Skeletal muscle tissue (tissue), 4 donors: ENCODE data around the gene RBM28. TPM values are rescaled to one million over a fixed set of nuclear protein-coding genes. Genes with fewer than 3 reads are reported as not detected.
A peak's percentile ranks its signal among the peaks of the same experiment; 100 is the strongest.

Experiments used
- H3K27ac ChIP-seq: one replicate; pipeline ENCODE4 v1.7.0; 2013; ENCODE audit warnings: mild to moderate bottlenecking, low read depth, low read length, inconsistent platforms
- H3K27me3 ChIP-seq, 3 donors: one replicate each; pipeline ENCODE4 v1.7.0; 2013; ENCODE audit warnings: low read length in 3 of 3; ENCODE audit not compliant: control insufficient read depth in 3 of 3, insufficient read depth in 3 of 3
- H3K36me3 ChIP-seq, 3 donors: one replicate each; pipeline ENCODE4 v1.7.0; 2013; ENCODE audit warnings: low read length in 3 of 3; ENCODE audit not compliant: control insufficient read depth in 3 of 3, insufficient read depth in 3 of 3
- H3K4me1 ChIP-seq, 3 donors: one replicate each; pipeline ENCODE4 v1.7.0; 2013; ENCODE audit warnings: low read length in 3 of 3, mild to moderate bottlenecking in 3 of 3; ENCODE audit not compliant: control insufficient read depth in 3 of 3, insufficient read depth in 3 of 3
- H3K4me3 ChIP-seq, 3 donors: one replicate each; pipeline ENCODE4 v1.7.0; 2013; ENCODE audit warnings: low read length in 3 of 3
- H3K9ac ChIP-seq, 3 donors: one replicate each; pipeline ENCODE4 v1.7.0; 2013; ENCODE audit warnings: low read length in 3 of 3, mild to moderate bottlenecking in 3 of 3, moderate library complexity in 2 of 3, low read depth in 1 of 3
- H3K9me3 ChIP-seq, 3 donors: one replicate each; pipeline ENCODE4 v1.7.0; 2013; ENCODE audit warnings: low read length in 3 of 3; ENCODE audit not compliant: control insufficient read depth in 3 of 3
- total RNA-seq: library from RNA; depleted of rRNA; stranded (reverse); fragments of >200 nt; gene quantifications from one replicate; pipeline ENCODE4 v1.2.3, GENCODE V29; 2014
- donor health status: Osteomylitis.

The RBM28 gene
- total RNA-seq, 1 donor from 2014 or later = 7.3 TPM

DNA sequence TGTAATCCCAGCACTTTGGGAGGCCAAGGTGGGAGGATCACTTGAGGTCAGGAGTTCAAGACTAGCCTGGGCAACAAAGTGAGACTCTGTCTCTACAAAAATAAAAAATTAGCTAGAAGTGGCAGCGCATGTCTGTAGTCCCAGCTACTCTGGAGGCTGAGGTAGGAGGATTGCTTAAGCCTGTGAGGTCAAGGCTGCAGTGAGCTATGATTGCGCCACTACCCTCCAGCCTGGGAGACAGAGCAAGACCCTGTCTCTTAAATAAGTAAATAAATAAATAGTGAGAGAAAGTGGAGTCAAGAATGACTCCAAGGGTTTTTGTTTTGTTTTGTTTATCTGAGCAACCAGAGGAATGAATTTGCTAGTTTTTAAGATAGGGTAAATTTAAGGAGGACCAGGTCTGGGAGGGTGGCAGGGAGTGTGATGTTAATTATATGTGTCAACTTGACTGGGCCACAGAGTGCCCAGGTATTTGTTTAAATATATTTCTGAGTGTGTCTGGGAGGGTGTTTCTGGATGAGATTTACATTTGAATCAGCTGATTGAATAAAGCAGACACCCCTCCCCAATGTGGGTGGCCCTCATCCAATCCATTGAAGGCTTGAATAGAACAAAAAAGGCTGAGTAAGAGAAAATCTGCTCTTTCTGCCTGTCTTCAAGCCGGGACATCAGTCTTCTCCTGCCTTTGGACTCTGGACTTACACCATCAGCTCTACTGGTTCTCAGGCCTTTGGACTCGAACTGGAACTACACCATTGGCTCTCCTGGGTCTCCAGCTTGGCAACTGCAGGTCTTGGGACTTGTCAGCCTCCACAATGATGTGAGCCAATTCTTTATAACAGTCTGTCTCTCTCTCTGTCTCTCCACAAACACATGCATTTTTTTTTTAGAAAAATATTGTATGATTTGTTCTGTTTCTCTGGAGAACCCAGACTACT is 42.5 kb upstream of the RBM28 start:
- H3K36me3 ChIP-seq = no peaks in the 10 kb centered on the region
- H3K4me3 ChIP-seq = no peak overlapping the region
- H3K4me1 ChIP-seq = peaks cover 3 to 21% (median 12%) of the 10 kb centered on the region in 3 donors
- H3K9me3 ChIP-seq = no peaks in the 10 kb centered on the region
- no peak overlapping the region for H3K9ac ChIP-seq
- H3K27me3 ChIP-seq = no peaks in the 10 kb centered on the region
- no peak overlapping the region for H3K27ac ChIP-seq

- Histone ChIP-seq H3K9me3 (no peaks in the 10 kb centered on the region), H3K27ac (no peak overlapping the region), H3K9ac (no peak overlapping the region), H3K4me3 (no peak overlapping the region), H3K36me3 (no peaks in the 10 kb centered on the region), H3K4me1 (peaks cover 15 to 34% (median 20%) of the 10 kb centered on the region in 3 donors), H3K27me3 (no peaks in the 10 kb centered on the region)
Measured at GRCh38 chr7:128384726-128385125, 41.0 kb upstream of the RBM28 start.

DNA sequence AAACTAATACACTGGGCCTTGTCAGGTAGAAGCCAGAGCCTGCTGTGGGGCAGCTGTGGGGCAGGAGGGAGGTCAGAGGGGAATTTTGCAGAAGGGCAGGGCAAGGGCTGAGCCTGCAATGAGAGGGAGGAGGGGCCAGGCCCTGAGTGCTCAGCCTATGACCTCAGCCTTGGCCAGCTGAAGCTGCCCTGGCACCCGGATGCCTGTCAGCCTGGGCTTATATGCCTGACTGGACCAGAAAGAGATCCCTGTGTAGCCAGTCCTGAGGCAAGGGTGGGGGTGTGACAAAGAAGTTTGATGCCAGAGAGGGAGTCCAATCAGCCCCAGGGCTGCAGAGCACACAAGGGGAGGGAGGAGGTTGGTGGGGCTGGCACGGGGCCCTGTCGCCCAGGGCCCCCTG is 40.1 kb upstream of the RBM28 start:
- no peak overlapping the region for H3K9ac ChIP-seq
- H3K27ac ChIP-seq = no peak overlapping the region
- H3K4me3 ChIP-seq = no peak overlapping the region
- peaks cover 22 to 43% (median 28%) of the 10 kb centered on the region in 3 donors for H3K4me1 ChIP-seq
- no peaks in the 10 kb centered on the region for H3K9me3 ChIP-seq
- no peaks in the 10 kb centered on the region for H3K27me3 ChIP-seq
- no peaks in the 10 kb centered on the region for H3K36me3 ChIP-seq

DNA sequence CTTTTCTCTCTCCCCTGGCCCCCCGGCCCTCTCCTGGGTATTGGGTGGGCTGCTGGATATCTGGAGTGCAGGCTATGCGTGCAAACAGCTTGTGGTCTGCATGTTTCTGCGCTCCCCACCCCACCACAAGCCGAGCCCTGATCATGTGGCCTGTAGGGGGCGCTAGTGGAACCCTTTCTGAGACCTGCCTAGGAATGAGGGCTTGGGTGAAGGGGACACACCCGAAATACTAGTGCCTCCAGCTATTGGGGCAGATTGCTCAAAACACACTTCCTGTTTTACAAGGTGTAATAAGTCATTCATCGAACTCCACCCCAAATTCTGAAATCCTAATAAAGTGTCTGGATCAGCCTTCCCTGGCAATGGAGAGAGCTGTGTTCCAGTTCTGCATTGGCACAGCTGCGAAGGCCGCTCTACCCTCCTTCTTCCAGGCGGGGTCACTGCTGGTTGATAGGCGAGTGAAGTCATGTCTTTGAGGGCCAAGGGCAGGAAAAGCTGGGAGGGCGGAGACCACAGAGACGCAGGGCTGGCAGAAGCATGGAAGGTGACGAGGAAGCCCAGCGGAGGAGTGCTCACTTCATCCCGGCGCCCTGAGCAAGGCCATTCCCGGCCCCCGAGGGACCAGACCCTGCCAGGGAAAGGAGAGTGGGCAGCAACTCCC is 37.6 kb upstream of the RBM28 start:
- Histone ChIP-seq H3K9ac (no peak overlapping the region), H3K9me3 (no peaks in the 10 kb centered on the region), H3K4me1 (peaks cover 20 to 41% (median 24%) of the 10 kb centered on the region in 3 donors), H3K27ac (no peak overlapping the region), H3K27me3 (no peaks in the 10 kb centered on the region), H3K4me3 (no peak overlapping the region), H3K36me3 (no peaks in the 10 kb centered on the region)

- H3K36me3 ChIP-seq = no peaks in the 10 kb centered on the region
- H3K4me3 ChIP-seq = no peak overlapping the region
- no peak overlapping the region for H3K27ac ChIP-seq
- H3K9me3 ChIP-seq = no peaks in the 10 kb centered on the region
- H3K9ac ChIP-seq = peak overlapping the region in 1 of 3 donors; percentile 55
- no peaks in the 10 kb centered on the region for H3K27me3 ChIP-seq
- peaks cover 20 to 41% (median 24%) of the 10 kb centered on the region in 3 donors for H3K4me1 ChIP-seq
Measured at GRCh38 chr7:128380483-128381106, 36.9 kb upstream of the RBM28 start.

DNA sequence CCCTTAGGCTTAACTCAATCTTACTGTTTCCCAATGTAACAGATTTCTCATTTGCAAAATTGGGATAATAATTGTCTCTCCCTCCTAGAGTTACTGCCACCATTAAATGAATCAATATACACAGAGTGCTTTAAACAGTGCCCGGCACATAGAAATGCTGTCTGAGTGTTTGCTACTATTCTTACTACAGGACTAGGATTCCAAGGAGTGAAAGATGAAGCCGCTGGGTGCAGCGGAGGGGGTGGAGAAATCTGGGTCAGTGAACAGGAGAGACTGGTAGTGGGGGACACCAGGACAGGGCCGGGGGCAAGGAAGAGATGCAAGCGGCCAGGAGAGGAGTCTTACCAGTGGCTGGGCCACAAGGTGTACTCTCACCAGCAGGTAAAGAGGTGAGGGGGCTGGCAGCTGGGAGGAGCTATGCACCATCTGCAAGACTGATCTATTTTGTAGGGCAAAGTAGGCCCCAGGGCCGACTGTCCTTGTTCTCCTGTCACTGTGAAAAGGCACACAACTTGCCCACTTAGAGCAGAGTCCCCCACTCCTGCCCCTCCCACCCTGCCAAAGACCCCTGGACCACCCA is 36.3 kb upstream of the RBM28 start:
- H3K9ac ChIP-seq = peak overlapping the region in 2 of 3 donors; percentile 12 to 55
- no peaks in the 10 kb centered on the region for H3K36me3 ChIP-seq
- peaks cover 20 to 41% (median 24%) of the 10 kb centered on the region in 3 donors for H3K4me1 ChIP-seq
- H3K4me3 ChIP-seq = peak overlapping the region in 1 of 3 donors; percentile 20
- H3K27ac ChIP-seq = no peak overlapping the region
- H3K27me3 ChIP-seq = no peaks in the 10 kb centered on the region
- no peaks in the 10 kb centered on the region for H3K9me3 ChIP-seq

DNA sequence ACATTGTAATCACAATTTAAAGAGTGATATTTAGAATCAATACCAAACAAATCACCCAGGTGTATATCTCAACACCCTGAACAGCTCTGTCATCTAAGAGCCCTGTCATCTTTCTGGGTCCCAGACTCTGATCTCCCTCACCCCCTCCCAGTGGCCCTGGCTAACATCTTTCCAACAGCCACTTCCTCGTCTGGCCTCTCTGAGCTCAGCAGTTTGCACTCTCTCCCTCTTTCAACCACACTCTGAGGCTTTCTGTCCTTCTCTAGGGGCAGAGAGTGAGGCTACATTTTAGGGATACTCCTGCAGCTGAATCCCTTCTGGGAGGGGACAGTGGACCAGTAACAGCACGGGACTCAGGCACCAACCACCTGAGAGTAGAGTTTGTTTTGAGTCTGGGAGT is 34.9 kb upstream of the RBM28 start:
- Histone ChIP-seq H3K4me1 (peaks cover 20 to 38% (median 20%) of the 10 kb centered on the region in 3 donors), H3K27me3 (no peaks in the 10 kb centered on the region), H3K9me3 (no peaks in the 10 kb centered on the region), H3K36me3 (no peaks in the 10 kb centered on the region), H3K4me3 (no peak overlapping the region), H3K27ac (peak overlapping the region; percentile 54), H3K9ac (no peak overlapping the region)

- no peak overlapping the region for H3K27ac ChIP-seq
- H3K36me3 ChIP-seq = no peaks in the 10 kb centered on the region
- no peaks in the 10 kb centered on the region for H3K9me3 ChIP-seq
- no peak overlapping the region for H3K4me3 ChIP-seq
- peaks cover 16 to 25% (median 18%) of the 10 kb centered on the region in 3 donors for H3K4me1 ChIP-seq
- H3K9ac ChIP-seq = no peak overlapping the region
- H3K27me3 ChIP-seq = no peaks in the 10 kb centered on the region
Measured at GRCh38 chr7:128376077-128376476, 32.4 kb upstream of the RBM28 start.

DNA sequence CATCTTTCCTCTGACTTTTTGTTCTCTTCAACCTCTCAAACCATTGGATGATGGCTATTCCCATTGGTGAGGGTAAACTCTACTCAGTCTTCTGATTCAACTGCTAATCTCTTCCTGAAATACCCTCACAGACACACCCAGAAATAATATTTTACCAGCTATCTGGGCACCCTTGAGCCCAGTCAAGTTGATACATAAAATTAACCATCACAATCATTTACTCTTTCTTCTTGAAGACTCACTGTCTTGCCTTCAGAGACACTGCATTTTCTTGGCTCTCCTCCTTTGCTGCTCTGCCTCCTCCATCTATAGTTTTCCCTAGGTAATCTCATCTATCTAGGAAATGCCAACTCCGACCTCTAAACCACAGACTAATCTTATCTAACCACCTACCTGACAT is 30.3 kb upstream of the RBM28 start:
- Histone ChIP-seq H3K27me3 (no peaks in the 10 kb centered on the region), H3K9ac (no peak overlapping the region), H3K27ac (no peak overlapping the region), H3K9me3 (no peaks in the 10 kb centered on the region), H3K36me3 (no peaks in the 10 kb centered on the region), H3K4me1 (peaks cover 3 to 7% (median 4%) of the 10 kb centered on the region in 3 donors), H3K4me3 (no peak overlapping the region)
